T-helper 2 cell treated with Interferon-gamma antibody and Interleukin-4, amounts not matched to agents 5 μg/mL and 100 μg/mL, for 36 hours (primary cell): ENCODE results near the gene TROAP.
"Not testable (repeated sequence)": the region's sequence is repeated elsewhere in the genome, so short reads cannot be mapped to it uniquely, and the experiment has no call there.

ENCODE experiments used
- DNase-seq: peaks from one replicate; pipeline ENCODE4 v3.0.0; 2021; ENCODE audit warnings: low spot score
- H3K27ac Mint-ChIP-seq: one replicate; pipeline ENCODE4 v1.8.0; 2021; ENCODE audit warnings: mild to moderate bottlenecking, mixed read lengths
- H3K27me3 Mint-ChIP-seq: one replicate; pipeline ENCODE4 v1.8.0; 2021; ENCODE audit warnings: low read depth, mixed read lengths
- H3K36me3 Mint-ChIP-seq: one replicate; pipeline ENCODE4 v1.8.0; 2021; ENCODE audit warnings: low read depth, mixed read lengths
- H3K4me1 Mint-ChIP-seq: one replicate; pipeline ENCODE4 v1.8.0; 2021; ENCODE audit warnings: low read depth, mixed read lengths
- H3K4me3 Mint-ChIP-seq: one replicate; pipeline ENCODE4 v1.8.0; 2022; ENCODE audit warnings: mild to moderate bottlenecking, moderate library complexity, mixed read lengths
- H3K9me3 Mint-ChIP-seq: one replicate; pipeline ENCODE4 v1.8.0; 2021; ENCODE audit warnings: mixed read lengths

Gene TROAP

GRCh38 chr12:49304161-49304560, 18.9 kb upstream of the TROAP start:
- H3K9me3 Mint-ChIP-seq = no peaks in the 10 kb centered on the region
- peaks cover 15% of the 10 kb centered on the region for H3K4me1 Mint-ChIP-seq
- no peak for DNase-seq
- H3K36me3 Mint-ChIP-seq = no peaks in the 10 kb centered on the region
- H3K4me3 Mint-ChIP-seq = no peak overlapping the region
- H3K27ac Mint-ChIP-seq = no peak overlapping the region
- H3K27me3 Mint-ChIP-seq = peaks cover 22% of the 10 kb centered on the region

GRCh38 chr12:49305762-49306510, 17.1 kb upstream of the TROAP start:
- Mint-ChIP-seq H3K9me3 (no peaks in the 10 kb centered on the region), H3K27ac (no peak overlapping the region), H3K4me3 (no peak overlapping the region), H3K27me3 (peaks cover 34% of the 10 kb centered on the region), H3K36me3 (no peaks in the 10 kb centered on the region), H3K4me1 (peaks cover 14% of the 10 kb centered on the region)
- no peak for DNase-seq

- Mint-ChIP-seq H3K9me3 (no peaks in the 10 kb centered on the region), H3K4me3 (no peak overlapping the region), H3K27ac (no peak overlapping the region), H3K27me3 (peaks cover 35% of the 10 kb centered on the region), H3K36me3 (no peaks in the 10 kb centered on the region), H3K4me1 (peaks cover 5% of the 10 kb centered on the region)
- DNase-seq = no peak
These were observed 13.7 kb upstream of the TROAP start for GRCh38 chr12:49309386-49309785.

- H3K27me3 Mint-ChIP-seq = peaks cover 33% of the 10 kb centered on the region
- not testable (repeated sequence) for H3K36me3 Mint-ChIP-seq, H3K4me1 Mint-ChIP-seq, DNase-seq, H3K9me3 Mint-ChIP-seq, H3K27ac Mint-ChIP-seq, H3K4me3 Mint-ChIP-seq
These were observed 12.5 kb upstream of the TROAP start for GRCh38 chr12:49310451-49311000.

GRCh38 chr12:49314811-49315210, 8.2 kb upstream of the TROAP start:
- no peak overlapping the region for H3K4me3 Mint-ChIP-seq
- H3K27me3 Mint-ChIP-seq = peaks cover 11% of the 10 kb centered on the region
- no peak overlapping the region for H3K27ac Mint-ChIP-seq
- no peaks in the 10 kb centered on the region for H3K36me3 Mint-ChIP-seq
- H3K9me3 Mint-ChIP-seq = no peaks in the 10 kb centered on the region
- no peak for DNase-seq
- H3K4me1 Mint-ChIP-seq = no peaks in the 10 kb centered on the region

GRCh38 chr12:49317118-49317517, 5.9 kb upstream of the TROAP start:
- not testable (repeated sequence) for DNase-seq

GRCh38 chr12:49320411-49321103, 2.5 kb upstream of the TROAP start:
- not testable (repeated sequence) for H3K27me3 Mint-ChIP-seq, H3K9me3 Mint-ChIP-seq, DNase-seq
- Mint-ChIP-seq H3K36me3 (peaks cover 14% of the 10 kb centered on the region), H3K27ac (peak overlapping the region; percentile 41), H3K4me1 (peaks cover 15% of the 10 kb centered on the region), H3K4me3 (peak overlapping the region; percentile 24)

More at GRCh38 chr12:49317118-49317517, 5.9 kb upstream of the TROAP start:
- not testable (repeated sequence) for H3K4me1 Mint-ChIP-seq, H3K36me3 Mint-ChIP-seq, H3K27me3 Mint-ChIP-seq, H3K9me3 Mint-ChIP-seq, H3K4me3 Mint-ChIP-seq, H3K27ac Mint-ChIP-seq

GRCh38 chr12:49322367-49322707, 718 bp upstream of the TROAP start:
- Mint-ChIP-seq H3K27me3 (no peaks in the 10 kb centered on the region), H3K27ac (peak overlapping the region; percentile 95), H3K4me3 (peak overlapping the region; percentile 99), H3K36me3 (peaks cover 26% of the 10 kb centered on the region), H3K4me1 (peaks cover 21% of the 10 kb centered on the region), H3K9me3 (no peaks in the 10 kb centered on the region)
- DNase-seq = no peak

- H3K27ac Mint-ChIP-seq = peak overlapping the region; percentile 95
- peaks cover 21% of the 10 kb centered on the region for H3K4me1 Mint-ChIP-seq
- DNase-seq = no peak
- peak overlapping the region; percentile 99 for H3K4me3 Mint-ChIP-seq
- H3K36me3 Mint-ChIP-seq = peaks cover 32% of the 10 kb centered on the region
- no peaks in the 10 kb centered on the region for H3K9me3 Mint-ChIP-seq
- no peaks in the 10 kb centered on the region for H3K27me3 Mint-ChIP-seq
These were observed 556 bp downstream of the TROAP start for GRCh38 chr12:49323524-49324097.

- peaks cover 43% of the 10 kb centered on the region for H3K36me3 Mint-ChIP-seq
- no peaks in the 10 kb centered on the region for H3K27me3 Mint-ChIP-seq
- no peak for DNase-seq
- H3K27ac Mint-ChIP-seq = no peak overlapping the region
- H3K4me1 Mint-ChIP-seq = peaks cover 21% of the 10 kb centered on the region
- no peak overlapping the region for H3K4me3 Mint-ChIP-seq
- H3K9me3 Mint-ChIP-seq = no peaks in the 10 kb centered on the region
These were observed 2.6 kb downstream of the TROAP start for GRCh38 chr12:49325606-49326005.

- Mint-ChIP-seq H3K9me3 (no peaks in the 10 kb centered on the region), H3K27me3 (peaks cover 7% of the 10 kb centered on the region), H3K27ac (no peak overlapping the region), H3K4me1 (peaks cover 14% of the 10 kb centered on the region), H3K4me3 (no peak overlapping the region), H3K36me3 (peaks cover 57% of the 10 kb centered on the region)
- DNase-seq = no peak
These were observed 4.3 kb downstream of the TROAP start for GRCh38 chr12:49327368-49327767.

- Mint-ChIP-seq H3K27me3 (peaks cover 11% of the 10 kb centered on the region), H3K27ac (no peak overlapping the region), H3K4me1 (peaks cover 13% of the 10 kb centered on the region), H3K9me3 (no peaks in the 10 kb centered on the region), H3K36me3 (peaks cover 57% of the 10 kb centered on the region), H3K4me3 (no peak overlapping the region)
- DNase-seq = no peak
These were observed 4.8 kb downstream of the TROAP start for GRCh38 chr12:49327887-49328286.

GRCh38 chr12:49328816-49329215, 5.8 kb downstream of the TROAP start:
- no peak for DNase-seq
- no peak overlapping the region for H3K4me3 Mint-ChIP-seq
- no peak overlapping the region for H3K27ac Mint-ChIP-seq
- no peaks in the 10 kb centered on the region for H3K9me3 Mint-ChIP-seq
- peaks cover 16% of the 10 kb centered on the region for H3K27me3 Mint-ChIP-seq
- peaks cover 12% of the 10 kb centered on the region for H3K4me1 Mint-ChIP-seq
- H3K36me3 Mint-ChIP-seq = peaks cover 49% of the 10 kb centered on the region

- no peak overlapping the region for H3K4me3 Mint-ChIP-seq
- H3K27ac Mint-ChIP-seq = no peak overlapping the region
- DNase-seq = no peak
- H3K4me1 Mint-ChIP-seq = peaks cover 7% of the 10 kb centered on the region
- H3K36me3 Mint-ChIP-seq = peaks cover 46% of the 10 kb centered on the region
- H3K27me3 Mint-ChIP-seq = peaks cover 27% of the 10 kb centered on the region
- H3K9me3 Mint-ChIP-seq = no peaks in the 10 kb centered on the region
These were observed 7.1 kb downstream of the TROAP start for GRCh38 chr12:49330032-49330619.
